ENCODE measurements around the gene POLA2. TPM values are rescaled to one million over a fixed set of nuclear protein-coding genes. Genes with fewer than 3 reads are reported as not detected.
A peak's percentile ranks its signal among the peaks of the same experiment; 100 is the strongest.

The POLA2 gene
- total RNA-seq, 1 donor from 2014 or later: 5.9 TPM

GRCh38 chr11:65334696-65335295 is 73.0 kb downstream of the POLA2 start:
- DNase-seq (ENCODE audit: extremely low spot score, unreplicated experiment): no peak
- Mint-ChIP-seq H3K27me3 (ENCODE audit: unreplicated experiment) (no peaks in the 10 kb centered on the region), H3K36me3 (ENCODE audit: unreplicated experiment) (peaks cover 7% of the 10 kb centered on the region), H3K4me1 (ENCODE audit: unreplicated experiment) (peaks cover 25% of the 10 kb centered on the region), H3K4me3 (ENCODE audit: unreplicated experiment) (peak overlapping the region; percentile 90), H3K9me3 (ENCODE audit: unreplicated experiment) (no peaks in the 10 kb centered on the region), H3K27ac (ENCODE audit: unreplicated experiment) (peak overlapping the region; percentile 79)
- no peak for TF ChIP-seq CTCF (IDR thresholded peaks at IDR 0.05)

GRCh38 chr11:65338676-65339075 is 76.9 kb downstream of the POLA2 start:
- Mint-ChIP-seq H3K4me1 (ENCODE audit: unreplicated experiment) (peaks cover 20% of the 10 kb centered on the region), H3K36me3 (ENCODE audit: unreplicated experiment) (peaks cover 25% of the 10 kb centered on the region), H3K4me3 (ENCODE audit: unreplicated experiment) (no peak overlapping the region), H3K27me3 (ENCODE audit: unreplicated experiment) (no peaks in the 10 kb centered on the region), H3K27ac (ENCODE audit: unreplicated experiment) (no peak overlapping the region), H3K9me3 (ENCODE audit: unreplicated experiment) (no peaks in the 10 kb centered on the region)
- no peak for TF ChIP-seq CTCF (IDR thresholded peaks at IDR 0.05)
- DNase-seq (ENCODE audit: extremely low spot score, unreplicated experiment): no peak

- TF ChIP-seq CTCF (IDR thresholded peaks at IDR 0.05): no peak
- Mint-ChIP-seq H3K27me3 (ENCODE audit: unreplicated experiment) (no peaks in the 10 kb centered on the region), H3K9me3 (ENCODE audit: unreplicated experiment) (no peaks in the 10 kb centered on the region), H3K27ac (ENCODE audit: unreplicated experiment) (no peak overlapping the region), H3K4me1 (ENCODE audit: unreplicated experiment) (peaks cover 10% of the 10 kb centered on the region), H3K36me3 (ENCODE audit: unreplicated experiment) (peaks cover 32% of the 10 kb centered on the region), H3K4me3 (ENCODE audit: unreplicated experiment) (no peak overlapping the region)
- no peak for DNase-seq (ENCODE audit: extremely low spot score, unreplicated experiment)
Measured at GRCh38 chr11:65340226-65340625, 78.5 kb downstream of the POLA2 start.

GRCh38 chr11:65341856-65342255 is 80.1 kb downstream of the POLA2 start:
- no peak for TF ChIP-seq CTCF (IDR thresholded peaks at IDR 0.05)
- Mint-ChIP-seq H3K9me3 (ENCODE audit: unreplicated experiment) (no peaks in the 10 kb centered on the region), H3K4me1 (ENCODE audit: unreplicated experiment) (peaks cover 3% of the 10 kb centered on the region), H3K27ac (ENCODE audit: unreplicated experiment) (no peak overlapping the region), H3K36me3 (ENCODE audit: unreplicated experiment) (peaks cover 42% of the 10 kb centered on the region), H3K27me3 (ENCODE audit: unreplicated experiment) (no peaks in the 10 kb centered on the region), H3K4me3 (ENCODE audit: unreplicated experiment) (no peak overlapping the region)
- DNase-seq (ENCODE audit: extremely low spot score, unreplicated experiment): no peak

Other genes starting within 250 kb of the POLA2 start
- gene ARL2, start 247.8 kb upstream of the POLA2 start, total RNA-seq: 118 and 124 TPM in 2 replicates
- gene SNX15, start 234.5 kb upstream of the POLA2 start, total RNA-seq: 26.9 and 30.0 TPM in 2 replicates
- 15.0 and 15.6 TPM in 2 replicates for gene SAC3D1, start 220.8 kb upstream of the POLA2 start, total RNA-seq
- not detected in 2 replicates for gene NAALADL1, start 203.4 kb upstream of the POLA2 start, total RNA-seq
- gene CDCA5, start 177.9 kb upstream of the POLA2 start, total RNA-seq: 6.0 and 7.1 TPM in 2 replicates
- gene ZFPL1, start 177.7 kb upstream of the POLA2 start, total RNA-seq: 49.5 and 55.3 TPM in 2 replicates
- gene VPS51, start 165.7 kb upstream of the POLA2 start, total RNA-seq: 122 and 127 TPM in 2 replicates
- gene TM7SF2, start 150.1 kb upstream of the POLA2 start, total RNA-seq: 13.6 and 18.3 TPM in 2 replicates
- 9.0 and 9.8 TPM in 2 replicates for gene ZNHIT2, start 144.3 kb upstream of the POLA2 start, total RNA-seq
- 734 and 738 TPM in 2 replicates for gene FAU, start 139.8 kb upstream of the POLA2 start, total RNA-seq
- 41.0 and 43.5 TPM in 2 replicates for gene MRPL49, start 139.6 kb upstream of the POLA2 start, total RNA-seq
- gene SYVN1, start 127.4 kb upstream of the POLA2 start, total RNA-seq: 53.6 and 57.1 TPM in 2 replicates
- not detected in 2 replicates for gene SPDYC, start 91.7 kb upstream of the POLA2 start, total RNA-seq
- gene CAPN1, start 80.0 kb upstream of the POLA2 start, total RNA-seq: 154 and 155 TPM in 2 replicates
- 20.7 and 23.1 TPM in 2 replicates for gene CDC42EP2, start 52.9 kb downstream of the POLA2 start, total RNA-seq
- gene DPF2, start 71.9 kb downstream of the POLA2 start, total RNA-seq: 57.7 and 74.9 TPM in 2 replicates
- 0.16 and 0.24 TPM in 2 replicates for gene TIGD3, start 92.8 kb downstream of the POLA2 start, total RNA-seq
- 9.9 and 10.8 TPM in 2 replicates for gene SLC25A45, start 120.7 kb downstream of the POLA2 start, total RNA-seq
- gene FRMD8, start 124.7 kb downstream of the POLA2 start, total RNA-seq: 62.8 and 65.8 TPM in 2 replicates
- gene NEAT1, start 160.8 kb downstream of the POLA2 start, total RNA-seq: 300 and 534 TPM in 2 replicates
- 11,843 and 16,538 TPM in 2 replicates for gene MALAT1, start 237.1 kb downstream of the POLA2 start, total RNA-seq

Measured in osteocyte (in vitro differentiated cells).